GM21447 (cell line): ENCODE results near the gene SPRED2.

ENCODE experiments used
- ATAC-seq: cut with Tn5 transposase; IDR thresholded peaks from one replicate; pipeline ENCODE4 v1.9.1; 2021; ENCODE audit not compliant: unreplicated experiment

Gene SPRED2

GRCh38 chr2:65432227-65433190 lies at the start of gene SPRED2:
SPRED2 (minus strand) TSS chr2:65432599; CDS start chr2:65431987, 612 bp downstream.
- ATAC-seq: peak; percentile 31

GRCh38 chr2:65481961-65482360 lies 49.6 kb upstream of the SPRED2 start:
- ATAC-seq: no peak

- no peak for ATAC-seq
Observed at GRCh38 chr2:65479524-65479923, 47.1 kb upstream of the SPRED2 start.

- no peak for ATAC-seq
Observed at GRCh38 chr2:65478498-65479135, 46.2 kb upstream of the SPRED2 start.

- ATAC-seq: no peak
Observed at GRCh38 chr2:65477590-65477989, 45.2 kb upstream of the SPRED2 start.

- ATAC-seq: no peak
Observed at GRCh38 chr2:65476778-65477177, 44.4 kb upstream of the SPRED2 start.

- ATAC-seq: no peak
Observed at GRCh38 chr2:65475000-65475399, 42.6 kb upstream of the SPRED2 start.

GRCh38 chr2:65473045-65473444 lies 40.6 kb upstream of the SPRED2 start:
- no peak for ATAC-seq

- ATAC-seq: no peak
Observed at GRCh38 chr2:65471409-65471808, 39.0 kb upstream of the SPRED2 start.

- ATAC-seq: no peak
Observed at GRCh38 chr2:65466551-65466950, 34.2 kb upstream of the SPRED2 start.

- no peak for ATAC-seq
Observed at GRCh38 chr2:65465857-65466256, 33.5 kb upstream of the SPRED2 start.

- no peak for ATAC-seq
Observed at GRCh38 chr2:65465124-65465523, 32.7 kb upstream of the SPRED2 start.

GRCh38 chr2:65464604-65465003 lies 32.2 kb upstream of the SPRED2 start:
- ATAC-seq: no peak

- ATAC-seq: no peak
Observed at GRCh38 chr2:65458999-65459398, 26.6 kb upstream of the SPRED2 start.

- ATAC-seq: no peak
Observed at GRCh38 chr2:65456886-65457285, 24.5 kb upstream of the SPRED2 start.

- no peak for ATAC-seq
Observed at GRCh38 chr2:65456064-65456463, 23.7 kb upstream of the SPRED2 start.

- ATAC-seq: no peak
Observed at GRCh38 chr2:65453916-65454315, 21.5 kb upstream of the SPRED2 start.

GRCh38 chr2:65452150-65452895 lies 19.9 kb upstream of the SPRED2 start:
- ATAC-seq: no peak

- ATAC-seq: no peak
Observed at GRCh38 chr2:65450810-65451209, 18.4 kb upstream of the SPRED2 start.

- ATAC-seq: no peak
Observed at GRCh38 chr2:65450393-65450792, 18.0 kb upstream of the SPRED2 start.

GRCh38 chr2:65443509-65444186 lies 11.2 kb upstream of the SPRED2 start:
- ATAC-seq: no peak
